ENCODE data around the gene LSAMP.

GRCh38 chr3:115808244-115808643, 637.0 kb downstream of the LSAMP start:
- no peak for TF ChIP-seq CTCF (IDR thresholded peaks at IDR 0.05)
- TF ChIP-seq EP300 (IDR thresholded peaks at IDR 0.05), result no peak
- no peak for TF ChIP-seq POLR2A (IDR thresholded peaks at IDR 0.05)
